ENCODE results near the gene RIT2.

The RIT2 gene

DNA sequence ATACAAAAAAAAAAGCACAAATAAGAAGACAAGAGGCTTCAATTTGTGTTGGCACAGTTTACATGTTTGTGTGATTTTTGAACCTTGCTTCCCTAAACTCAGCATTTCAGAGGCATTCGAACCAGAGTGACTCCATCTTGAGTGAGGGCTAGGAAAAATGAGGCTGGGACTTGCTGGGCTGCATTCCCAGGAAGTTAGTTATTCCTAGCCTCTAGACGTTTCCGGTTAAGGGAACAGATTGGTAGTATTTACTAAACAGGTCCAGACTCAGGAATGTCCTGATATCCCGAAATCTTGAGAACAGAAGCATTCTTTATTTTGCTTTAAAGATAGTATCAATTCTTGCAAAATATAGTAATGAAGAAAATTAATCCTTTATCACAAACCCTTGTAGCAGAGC is 46.7 kb downstream of the RIT2 start:
- DNase-seq (ENCODE audit: low read depth in 1 of 2, low spot score in 1 of 2): no peak
- H3K27ac ChIP-seq (replicated peaks): no peak overlapping the region

DNA sequence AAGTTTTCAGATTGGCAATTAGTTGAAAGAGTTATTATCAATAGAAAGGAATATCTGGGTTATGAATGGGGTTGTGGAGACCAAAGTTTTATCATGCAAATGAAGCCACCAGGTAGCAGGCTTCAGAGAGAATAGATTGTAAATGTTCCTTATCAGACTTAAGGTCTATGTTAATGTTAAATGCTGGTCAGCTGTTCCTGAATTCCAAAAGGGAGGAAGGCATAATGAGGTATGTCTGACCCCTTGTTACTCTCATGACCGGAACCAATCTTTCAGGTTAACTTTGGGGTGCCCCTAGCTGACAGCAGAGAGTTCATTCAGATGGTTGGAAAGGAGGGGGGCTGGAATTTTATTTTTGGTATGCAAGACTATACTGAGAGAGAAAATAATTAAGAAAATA is 47.9 kb downstream of the RIT2 start:
- Histone ChIP-seq H3K4me3 (replicated peaks; ENCODE audit: insufficient read depth, low read length) (no peak overlapping the region), H3K27ac (replicated peaks) (no peak overlapping the region), H3K27me3 (ENCODE audit: insufficient read depth, poor library complexity, severe bottlenecking) (no peaks in the 10 kb centered on the region)
- no peak for TF ChIP-seq POLR2AphosphoS5 (IDR thresholded peaks at IDR 0.05; ENCODE audit: low read depth)
- TF ChIP-seq GABPA (IDR thresholded peaks at IDR 0.05; ENCODE audit: low read depth): no peak
- TF ChIP-seq SPI1 (IDR thresholded peaks at IDR 0.05; ENCODE audit: borderline replicate concordance, low read depth): no peak
- TF ChIP-seq, protein P1, sequence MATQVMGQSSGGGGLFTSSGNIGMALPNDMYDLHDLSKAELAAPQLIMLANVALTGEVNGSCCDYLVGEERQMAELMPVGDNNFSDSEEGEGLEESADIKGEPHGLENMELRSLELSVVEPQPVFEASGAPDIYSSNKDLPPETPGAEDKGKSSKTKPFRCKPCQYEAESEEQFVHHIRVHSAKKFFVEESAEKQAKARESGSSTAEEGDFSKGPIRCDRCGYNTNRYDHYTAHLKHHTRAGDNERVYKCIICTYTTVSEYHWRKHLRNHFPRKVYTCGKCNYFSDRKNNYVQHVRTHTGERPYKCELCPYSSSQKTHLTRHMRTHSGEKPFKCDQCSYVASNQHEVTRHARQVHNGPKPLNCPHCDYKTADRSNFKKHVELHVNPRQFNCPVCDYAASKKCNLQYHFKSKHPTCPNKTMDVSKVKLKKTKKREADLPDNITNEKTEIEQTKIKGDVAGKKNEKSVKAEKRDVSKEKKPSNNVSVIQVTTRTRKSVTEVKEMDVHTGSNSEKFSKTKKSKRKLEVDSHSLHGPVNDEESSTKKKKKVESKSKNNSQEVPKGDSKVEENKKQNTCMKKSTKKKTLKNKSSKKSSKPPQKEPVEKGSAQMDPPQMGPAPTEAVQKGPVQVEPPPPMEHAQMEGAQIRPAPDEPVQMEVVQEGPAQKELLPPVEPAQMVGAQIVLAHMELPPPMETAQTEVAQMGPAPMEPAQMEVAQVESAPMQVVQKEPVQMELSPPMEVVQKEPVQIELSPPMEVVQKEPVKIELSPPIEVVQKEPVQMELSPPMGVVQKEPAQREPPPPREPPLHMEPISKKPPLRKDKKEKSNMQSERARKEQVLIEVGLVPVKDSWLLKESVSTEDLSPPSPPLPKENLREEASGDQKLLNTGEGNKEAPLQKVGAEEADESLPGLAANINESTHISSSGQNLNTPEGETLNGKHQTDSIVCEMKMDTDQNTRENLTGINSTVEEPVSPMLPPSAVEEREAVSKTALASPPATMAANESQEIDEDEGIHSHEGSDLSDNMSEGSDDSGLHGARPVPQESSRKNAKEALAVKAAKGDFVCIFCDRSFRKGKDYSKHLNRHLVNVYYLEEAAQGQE (IDR thresholded peaks at IDR 0.05; ENCODE audit: insufficient replicate concordance, low read depth): no peak
- TF ChIP-seq, protein P2, sequence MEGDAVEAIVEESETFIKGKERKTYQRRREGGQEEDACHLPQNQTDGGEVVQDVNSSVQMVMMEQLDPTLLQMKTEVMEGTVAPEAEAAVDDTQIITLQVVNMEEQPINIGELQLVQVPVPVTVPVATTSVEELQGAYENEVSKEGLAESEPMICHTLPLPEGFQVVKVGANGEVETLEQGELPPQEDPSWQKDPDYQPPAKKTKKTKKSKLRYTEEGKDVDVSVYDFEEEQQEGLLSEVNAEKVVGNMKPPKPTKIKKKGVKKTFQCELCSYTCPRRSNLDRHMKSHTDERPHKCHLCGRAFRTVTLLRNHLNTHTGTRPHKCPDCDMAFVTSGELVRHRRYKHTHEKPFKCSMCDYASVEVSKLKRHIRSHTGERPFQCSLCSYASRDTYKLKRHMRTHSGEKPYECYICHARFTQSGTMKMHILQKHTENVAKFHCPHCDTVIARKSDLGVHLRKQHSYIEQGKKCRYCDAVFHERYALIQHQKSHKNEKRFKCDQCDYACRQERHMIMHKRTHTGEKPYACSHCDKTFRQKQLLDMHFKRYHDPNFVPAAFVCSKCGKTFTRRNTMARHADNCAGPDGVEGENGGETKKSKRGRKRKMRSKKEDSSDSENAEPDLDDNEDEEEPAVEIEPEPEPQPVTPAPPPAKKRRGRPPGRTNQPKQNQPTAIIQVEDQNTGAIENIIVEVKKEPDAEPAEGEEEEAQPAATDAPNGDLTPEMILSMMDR (IDR thresholded peaks at IDR 0.05; ENCODE audit: insufficient read depth, low read length): no peak
- DNase-seq (ENCODE audit: low read depth in 1 of 2, low spot score in 1 of 2): no peak

More for the DNA sequence above, 46.7 kb downstream of the RIT2 start:
- Histone ChIP-seq H3K4me3 (replicated peaks; ENCODE audit: insufficient read depth, low read length) (no peak overlapping the region), H3K27me3 (ENCODE audit: insufficient read depth, poor library complexity, severe bottlenecking) (no peaks in the 10 kb centered on the region)
- TF ChIP-seq, protein P1 (IDR thresholded peaks at IDR 0.05; ENCODE audit: insufficient replicate concordance, low read depth): no peak
- no peak for TF ChIP-seq GABPA (IDR thresholded peaks at IDR 0.05; ENCODE audit: low read depth)
- TF ChIP-seq, protein P2 (IDR thresholded peaks at IDR 0.05; ENCODE audit: insufficient read depth, low read length): no peak
- no peak for TF ChIP-seq POLR2AphosphoS5 (IDR thresholded peaks at IDR 0.05; ENCODE audit: low read depth)
- TF ChIP-seq SPI1 (IDR thresholded peaks at IDR 0.05; ENCODE audit: borderline replicate concordance, low read depth): no peak

DNA sequence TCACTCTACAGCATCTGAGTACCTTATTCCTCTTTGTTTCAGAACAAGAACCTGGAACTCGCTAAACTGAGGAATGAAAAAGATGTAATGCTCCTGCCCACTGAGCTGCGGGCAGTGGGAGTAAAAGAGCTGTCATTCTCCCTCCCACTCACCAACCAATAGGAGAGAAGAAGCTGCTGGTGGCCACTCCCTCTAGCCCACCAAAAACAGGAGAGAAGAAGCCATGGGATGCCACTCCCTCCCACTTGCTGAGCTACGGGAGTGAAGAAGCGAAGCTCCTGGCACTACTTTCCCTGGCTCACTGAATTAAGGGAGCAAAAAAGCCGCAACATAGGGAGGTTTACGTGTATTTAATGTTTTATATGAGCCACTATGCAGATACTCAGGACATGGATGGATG is 53.7 kb downstream of the RIT2 start:
- Histone ChIP-seq H3K27ac (replicated peaks) (no peak overlapping the region), H3K27me3 (ENCODE audit: insufficient read depth, poor library complexity, severe bottlenecking) (no peaks in the 10 kb centered on the region), H3K4me3 (replicated peaks; ENCODE audit: insufficient read depth, low read length) (no peak overlapping the region)
- no peak for DNase-seq (ENCODE audit: low read depth in 1 of 2, low spot score in 1 of 2)
- TF ChIP-seq, protein P1 (IDR thresholded peaks at IDR 0.05; ENCODE audit: insufficient replicate concordance, low read depth): no peak
- no peak for TF ChIP-seq SPI1 (IDR thresholded peaks at IDR 0.05; ENCODE audit: borderline replicate concordance, low read depth)
- TF ChIP-seq POLR2AphosphoS5 (IDR thresholded peaks at IDR 0.05; ENCODE audit: low read depth): no peak
- TF ChIP-seq, protein P2 (IDR thresholded peaks at IDR 0.05; ENCODE audit: insufficient read depth, low read length): no peak
- TF ChIP-seq GABPA (IDR thresholded peaks at IDR 0.05; ENCODE audit: low read depth): no peak

All from HL-60 (cell line).